ENCODE measurements around the gene ZNF519.

ZNF519 gene

GRCh38 chr18:14122097-14122496 is 10.1 kb downstream of the ZNF519 start:
- peaks cover 13% of the 10 kb centered on the region for H3K9me3 ChIP-seq (ENCODE audit: control insufficient read depth, low read length)
- peaks cover 50% of the 10 kb centered on the region for H3K36me3 ChIP-seq (ENCODE audit: control insufficient read depth, insufficient read depth, low read length)
- no peak overlapping the region for H3K4me3 ChIP-seq (ENCODE audit: extremely low read depth, insufficient read depth, low read length, poor library complexity, severe bottlenecking)
- no peak overlapping the region for H3K27ac ChIP-seq (ENCODE audit: low read depth, low read length, severe bottlenecking)
- 100% methylated on average over 1 of the region's 2 CpGs; no CpG with 5 or more reads in 1 of the 2 experiments for WGBS, 2 experiments (ENCODE audit: insufficient coverage in 2 of 2)
- no peaks in the 10 kb centered on the region for H3K4me1 ChIP-seq (ENCODE audit: control insufficient read depth, insufficient read depth, low read length, poor library complexity, severe bottlenecking)

- Histone ChIP-seq H3K27ac (ENCODE audit: low read depth, low read length, severe bottlenecking) (no peak overlapping the region), H3K4me3 (ENCODE audit: extremely low read depth, insufficient read depth, low read length, poor library complexity, severe bottlenecking) (no peak overlapping the region), H3K9me3 (ENCODE audit: control insufficient read depth, low read length) (peaks cover 15% of the 10 kb centered on the region), H3K36me3 (ENCODE audit: control insufficient read depth, insufficient read depth, low read length) (peaks cover 57% of the 10 kb centered on the region), H3K4me1 (ENCODE audit: control insufficient read depth, insufficient read depth, low read length, poor library complexity, severe bottlenecking) (no peaks in the 10 kb centered on the region)
These were observed 11.3 kb downstream of the ZNF519 start for GRCh38 chr18:14120926-14121325.

GRCh38 chr18:14117606-14118005 is 14.6 kb downstream of the ZNF519 start:
- no peak overlapping the region for H3K4me3 ChIP-seq (ENCODE audit: extremely low read depth, insufficient read depth, low read length, poor library complexity, severe bottlenecking)
- H3K4me1 ChIP-seq (ENCODE audit: control insufficient read depth, insufficient read depth, low read length, poor library complexity, severe bottlenecking) = no peaks in the 10 kb centered on the region
- 100% methylated on average over 1 of the region's 2 CpGs for WGBS, 2 experiments (ENCODE audit: insufficient coverage in 2 of 2)
- no peak overlapping the region for H3K27ac ChIP-seq (ENCODE audit: low read depth, low read length, severe bottlenecking)
- H3K36me3 ChIP-seq (ENCODE audit: control insufficient read depth, insufficient read depth, low read length) = peaks cover 39% of the 10 kb centered on the region
- peaks cover 24% of the 10 kb centered on the region for H3K9me3 ChIP-seq (ENCODE audit: control insufficient read depth, low read length)

- Histone ChIP-seq H3K9me3 (ENCODE audit: control insufficient read depth, low read length) (peaks cover 41% of the 10 kb centered on the region), H3K4me3 (ENCODE audit: extremely low read depth, insufficient read depth, low read length, poor library complexity, severe bottlenecking) (no peak overlapping the region), H3K27ac (ENCODE audit: low read depth, low read length, severe bottlenecking) (no peak overlapping the region), H3K4me1 (ENCODE audit: control insufficient read depth, insufficient read depth, low read length, poor library complexity, severe bottlenecking) (no peaks in the 10 kb centered on the region), H3K36me3 (ENCODE audit: control insufficient read depth, insufficient read depth, low read length) (peaks cover 29% of the 10 kb centered on the region)
- WGBS, 2 experiments (ENCODE audit: insufficient coverage in 2 of 2) = 91 to 100% methylated on average over 3 of the region's 3 CpGs
These were observed 25.3 kb downstream of the ZNF519 start for GRCh38 chr18:14106906-14107305.

DNA sequence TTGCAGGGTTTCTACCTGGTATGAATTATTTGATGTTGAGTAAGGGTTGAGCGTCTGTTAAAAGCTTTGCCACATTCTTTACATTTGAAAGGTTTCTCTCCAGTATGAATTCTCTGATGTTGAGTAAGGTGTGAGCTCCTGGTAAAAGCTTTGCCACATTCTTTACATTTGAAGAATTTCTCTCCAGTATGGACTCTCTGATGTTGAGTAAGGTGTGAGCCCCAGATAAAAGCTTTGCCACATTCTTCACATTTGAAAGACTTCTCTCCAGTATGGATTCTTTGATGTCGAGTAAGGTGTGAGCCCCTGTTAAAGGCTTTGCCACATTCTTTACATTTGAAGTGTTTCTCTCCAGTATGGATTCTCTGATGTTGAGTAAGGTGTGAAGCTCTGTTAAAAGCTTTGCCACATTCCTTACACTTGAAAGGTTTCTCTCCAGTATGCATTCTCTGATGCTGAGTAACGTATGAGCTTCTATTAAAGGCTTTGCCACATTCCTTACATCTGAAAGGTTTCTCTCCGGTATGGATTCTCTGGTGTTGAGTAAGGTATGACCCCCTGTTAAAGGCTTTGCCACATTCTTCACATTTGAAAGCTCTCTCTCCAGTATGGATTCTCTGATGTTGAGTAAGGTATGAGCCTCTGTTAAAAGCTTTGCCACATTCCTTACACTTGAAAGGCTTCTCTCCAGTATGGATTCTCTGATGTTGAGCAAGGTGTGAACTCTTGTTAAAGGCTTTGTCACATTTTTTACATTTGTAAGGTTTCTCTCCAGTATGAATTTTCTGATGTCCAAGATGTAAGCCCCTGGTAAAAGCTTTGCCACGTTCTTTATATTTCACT is 27.1 kb downstream of the ZNF519 start:
- no peak overlapping the region for H3K27ac ChIP-seq (ENCODE audit: low read depth, low read length, severe bottlenecking)
- H3K4me1 ChIP-seq (ENCODE audit: control insufficient read depth, insufficient read depth, low read length, poor library complexity, severe bottlenecking) = no peaks in the 10 kb centered on the region
- H3K36me3 ChIP-seq (ENCODE audit: control insufficient read depth, insufficient read depth, low read length) = peaks cover 40% of the 10 kb centered on the region
- no peak overlapping the region for H3K4me3 ChIP-seq (ENCODE audit: extremely low read depth, insufficient read depth, low read length, poor library complexity, severe bottlenecking)
- H3K9me3 ChIP-seq (ENCODE audit: control insufficient read depth, low read length) = peaks cover 41% of the 10 kb centered on the region
- 90% methylated on average over 2 of the region's 5 CpGs; no CpG with 5 or more reads in 1 of the 2 experiments for WGBS, 2 experiments (ENCODE audit: insufficient coverage in 2 of 2)

DNA sequence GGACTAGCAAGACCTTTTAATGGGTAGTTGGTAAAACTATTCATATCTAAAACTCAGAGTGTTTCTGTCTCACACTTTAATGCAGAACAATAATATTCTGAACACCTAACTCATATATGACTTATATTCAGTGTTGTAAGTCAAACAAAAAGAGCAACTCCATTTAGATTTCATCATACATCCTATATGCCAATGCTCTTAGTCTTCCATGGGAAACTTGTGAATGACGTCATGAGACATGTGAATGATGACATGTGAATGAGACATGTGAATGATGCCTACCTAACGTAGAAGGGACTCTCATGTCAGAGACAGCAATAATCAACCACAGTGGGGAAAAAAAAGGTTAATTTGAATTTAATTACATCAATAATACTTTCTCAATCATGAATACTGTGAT is 28.0 kb downstream of the ZNF519 start:
- H3K9me3 ChIP-seq (ENCODE audit: control insufficient read depth, low read length) = peaks cover 36% of the 10 kb centered on the region
- H3K4me3 ChIP-seq (ENCODE audit: extremely low read depth, insufficient read depth, low read length, poor library complexity, severe bottlenecking) = no peak overlapping the region
- no peak overlapping the region for H3K27ac ChIP-seq (ENCODE audit: low read depth, low read length, severe bottlenecking)
- H3K4me1 ChIP-seq (ENCODE audit: control insufficient read depth, insufficient read depth, low read length, poor library complexity, severe bottlenecking) = no peaks in the 10 kb centered on the region
- H3K36me3 ChIP-seq (ENCODE audit: control insufficient read depth, insufficient read depth, low read length) = peaks cover 46% of the 10 kb centered on the region
- WGBS, 2 experiments (ENCODE audit: insufficient coverage in 2 of 2) = no CpG with 5 or more reads among the region's 2 CpGs

- 80 to 100% methylated on average over 1 to 2 of the region's 4 CpGs for WGBS, 2 experiments (ENCODE audit: insufficient coverage in 2 of 2)
These were observed 31.5 kb downstream of the ZNF519 start for GRCh38 chr18:14100503-14101286.

DNA sequence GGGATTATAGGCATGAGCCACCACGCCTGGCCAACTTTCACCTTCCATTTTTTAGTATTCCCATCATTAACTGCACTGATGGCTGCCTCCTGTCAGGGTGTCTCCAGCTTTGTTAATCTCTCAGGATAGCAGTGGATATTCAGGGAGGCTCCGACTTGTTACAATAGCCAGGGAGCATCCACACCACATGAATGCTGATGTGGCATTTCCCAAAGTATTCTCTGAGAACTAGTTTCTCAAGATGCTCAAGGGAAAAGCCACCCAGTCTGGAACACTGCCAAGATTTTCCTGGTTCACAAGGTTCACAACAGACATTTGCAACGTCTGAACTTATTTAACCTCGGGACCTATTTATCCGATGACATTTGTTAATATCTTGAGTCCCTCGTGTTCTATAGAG is 33.8 kb downstream of the ZNF519 start:
- Histone ChIP-seq H3K4me1 (ENCODE audit: control insufficient read depth, insufficient read depth, low read length, poor library complexity, severe bottlenecking) (no peaks in the 10 kb centered on the region), H3K4me3 (ENCODE audit: extremely low read depth, insufficient read depth, low read length, poor library complexity, severe bottlenecking) (no peak overlapping the region), H3K36me3 (ENCODE audit: control insufficient read depth, insufficient read depth, low read length) (peaks cover 52% of the 10 kb centered on the region), H3K27ac (ENCODE audit: low read depth, low read length, severe bottlenecking) (no peak overlapping the region), H3K9me3 (ENCODE audit: control insufficient read depth, low read length) (peaks cover 3% of the 10 kb centered on the region)
- WGBS, 2 experiments (ENCODE audit: insufficient coverage in 2 of 2) = 95 to 100% methylated on average over 5 to 6 of the region's 6 CpGs

More at GRCh38 chr18:14100503-14101286, 31.5 kb downstream of the ZNF519 start:
- Histone ChIP-seq H3K9me3 (ENCODE audit: control insufficient read depth, low read length) (peaks cover 19% of the 10 kb centered on the region), H3K36me3 (ENCODE audit: control insufficient read depth, insufficient read depth, low read length) (peaks cover 46% of the 10 kb centered on the region), H3K27ac (ENCODE audit: low read depth, low read length, severe bottlenecking) (no peak overlapping the region), H3K4me1 (ENCODE audit: control insufficient read depth, insufficient read depth, low read length, poor library complexity, severe bottlenecking) (no peaks in the 10 kb centered on the region), H3K4me3 (ENCODE audit: extremely low read depth, insufficient read depth, low read length, poor library complexity, severe bottlenecking) (no peak overlapping the region)

DNA sequence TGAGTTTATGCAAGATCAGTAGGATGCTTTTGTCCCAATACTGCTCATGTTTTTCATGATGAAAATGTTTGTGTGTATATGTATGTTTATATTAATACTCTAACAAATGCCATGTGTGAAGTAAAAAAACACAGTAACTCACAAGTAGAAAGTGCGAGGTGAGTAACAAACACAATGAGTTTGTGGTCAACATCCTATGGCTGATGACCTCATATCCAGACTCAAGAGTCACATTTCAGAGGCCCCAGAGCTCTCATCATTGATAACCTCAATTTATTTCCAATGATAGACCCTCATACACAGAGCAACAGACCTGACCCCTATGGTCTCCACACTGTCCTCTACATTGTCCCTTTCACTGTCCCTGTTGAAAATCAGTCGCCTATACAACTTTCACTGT is 34.5 kb downstream of the ZNF519 start:
- Histone ChIP-seq H3K4me1 (ENCODE audit: control insufficient read depth, insufficient read depth, low read length, poor library complexity, severe bottlenecking) (no peaks in the 10 kb centered on the region), H3K4me3 (ENCODE audit: extremely low read depth, insufficient read depth, low read length, poor library complexity, severe bottlenecking) (no peak overlapping the region), H3K27ac (ENCODE audit: low read depth, low read length, severe bottlenecking) (no peak overlapping the region), H3K9me3 (ENCODE audit: control insufficient read depth, low read length) (peaks cover 3% of the 10 kb centered on the region), H3K36me3 (ENCODE audit: control insufficient read depth, insufficient read depth, low read length) (peaks cover 52% of the 10 kb centered on the region)
- WGBS, 2 experiments (ENCODE audit: insufficient coverage in 2 of 2) = 94% methylated on average over 2 of the region's 2 CpGs; no CpG with 5 or more reads in 1 of the 2 experiments

DNA sequence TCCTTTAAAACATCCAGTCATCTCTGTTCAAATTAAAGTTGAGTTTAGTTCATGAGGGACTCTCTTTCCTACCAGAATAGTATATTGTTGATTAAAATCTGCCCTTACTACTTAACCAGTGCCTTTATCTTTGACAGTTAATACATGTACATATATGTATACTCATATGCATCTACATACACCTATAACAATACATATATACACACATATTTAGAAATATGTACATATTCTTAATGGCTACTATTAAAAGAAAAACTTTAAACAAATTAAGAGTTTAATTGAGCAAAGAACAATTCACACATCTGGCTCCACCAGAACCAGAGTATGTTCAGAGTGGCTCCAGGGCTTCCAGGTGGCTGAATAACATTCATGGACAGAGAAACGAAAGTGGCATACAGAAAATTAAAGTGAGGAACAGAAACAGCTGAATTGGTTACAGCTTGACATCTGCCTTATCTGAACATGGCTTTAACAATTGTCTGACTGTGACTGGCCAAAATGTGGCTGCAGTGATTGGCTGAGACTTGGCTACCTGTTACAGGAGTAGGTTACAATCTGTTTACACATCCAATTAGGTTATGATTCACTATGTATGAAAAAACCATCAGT is 38.8 kb downstream of the ZNF519 start:
- peaks cover 3% of the 10 kb centered on the region for H3K9me3 ChIP-seq (ENCODE audit: control insufficient read depth, low read length)
- peaks cover 9% of the 10 kb centered on the region for H3K4me1 ChIP-seq (ENCODE audit: control insufficient read depth, insufficient read depth, low read length, poor library complexity, severe bottlenecking)
- no peak overlapping the region for H3K27ac ChIP-seq (ENCODE audit: low read depth, low read length, severe bottlenecking)
- H3K4me3 ChIP-seq (ENCODE audit: extremely low read depth, insufficient read depth, low read length, poor library complexity, severe bottlenecking) = no peak overlapping the region
- H3K36me3 ChIP-seq (ENCODE audit: control insufficient read depth, insufficient read depth, low read length) = peaks cover 28% of the 10 kb centered on the region
- WGBS, 2 experiments (ENCODE audit: insufficient coverage in 2 of 2) = 85 to 88% methylated on average over 1 of the region's 1 CpG
